Adrenal gland (tissue), 12 donors: ENCODE measurements around the gene GCAT. TPM values are rescaled to one million over a fixed set of nuclear protein-coding genes. Genes with fewer than 3 reads are reported as not detected.

Experiments used
- DNase-seq, 7 donors: peaks; one replicate each; pipeline ENCODE4 v3.0.0-alpha.2; 2019 to 2020
- H3K27ac ChIP-seq, 5 donors: fragments of 200-600 bp; sonication (generic) in 4 of 5; 1 replicate in 3 of 5; 2 replicates in 2 of 5; pipeline versions ENCODE4 v1.5.1 to v1.8.0; 2016 to 2020; ENCODE audit warnings: mild to moderate bottlenecking in 1 of 5
- H3K27me3 ChIP-seq: fragments of 200-600 bp; 2 replicates; pipeline ENCODE4 v1.8.0; 2021
- H3K36me3 ChIP-seq, 2 donors: fragments of 200-600 bp; replicated peaks in 1 of 2; 1 replicate in 1 of 2; 2 replicates in 1 of 2; pipeline versions ENCODE4 v1.5.1 to v1.8.0; 2018 to 2022
- H3K4me1 ChIP-seq, 2 donors: fragments of 200-600 bp; replicated peaks in 1 of 2; 1 replicate in 1 of 2; 2 replicates in 1 of 2; pipeline versions ENCODE4 v1.5.1 to v1.8.0; 2018 to 2021
- H3K4me3 ChIP-seq, 4 donors: fragments of 200-600 bp; sonication (generic) in 3 of 4; one replicate each; pipeline ENCODE4 v1.5.1; 2016 to 2018
- H3K9me3 ChIP-seq, 3 donors: fragments of 200-600 bp; sonication (generic) in 1 of 3; replicated peaks in 1 of 3; 1 replicate in 2 of 3; 2 replicates in 1 of 3; pipeline versions ENCODE4 v1.5.1 to v1.8.0; 2016 to 2021
- POLR2A ChIP-seq, 2 donors: fragments of 450-650 bp; IDR thresholded peaks; one replicate each; pipeline ENCODE4 v1.6.1; 2017; ENCODE audit warnings: antibody characterized with exemption in 2 of 2, mild to moderate bottlenecking in 2 of 2, moderate library complexity in 1 of 2
- WGBS, 4 donors: extraction: QIAGEN DNeasy Blood & Tissue Kit in 2 of 4; methylation state at CpG; one replicate each; pipeline versions ENCODE4 v1.1.5 to v1.1.7; 2013 to 2017; 5-methylcytosine and 5-hydroxymethylcytosine counted together
- intact Hi-C, 2 donors: fragments of 100-400 bp; cut with DNase I; formaldehyde crosslinking; loops; one replicate each; pipeline versions ENCODE4 v1.14.1 to v1.15.0; 2022 to 2023
- polyA plus RNA-seq, 3 donors: library from polyadenylated mRNA; stranded (reverse); fragments of 200-250 nt in 2 of 3; fragments of 350-450 nt in 1 of 3; fragmentation: Illumina TruSeq in 1 of 3; extraction: RNeasy Lipid Tissue Mini Kit (QIAGEN cat#74804) in 1 of 3; gene quantifications; one replicate each; pipeline ENCODE4 v1.2.3, GENCODE V29; 2013 to 2014
- total RNA-seq, 9 donors: library from RNA; depleted of rRNA in 4 of 9; stranded (reverse); fragments of >200 nt in 4 of 9; fragments of 120-200 nt in 1 of 9; fragmentation: NEBNext Ultra II Directional in 1 of 9; extraction: Animal tissue kit (Norgen Biotek cat#: 25700) in 1 of 9; gene quantifications; one replicate each; pipeline versions ENCODE4 v1.1.0 to v1.2.4, GENCODE V29; 2013 to 2023
- TF ChIP-seq, protein P1 (sequence below), 6 experiments: fragments of 450-650 bp in 4 of 6; fragments of 200-600 bp in 2 of 6; sonication (generic) in 1 of 6; IDR thresholded peaks; 1 replicate in 5 of 6; 2 replicates in 1 of 6; pipeline versions ENCODE4 v1.5.1 to v1.8.0; 2016 to 2021; ENCODE audit warnings: antibody characterized with exemption in 6 of 6, mild to moderate bottlenecking in 2 of 6, moderate library complexity in 1 of 6
- donor health status: healthy with polysubstance abuse.
- donor health status: Bipolar disorder and iron deficiency.
- donor health status: DM: yes; HTN: yes; CAD: no.
- donor health status: DM: no; HTN: no; CAD: no.
- donor health status: DM: no; HTN: no; CAD: no.
- donor health status: DM: yes; HTN: yes; CAD: no.

The GCAT gene
- total and polyA plus RNA-seq, 12 donors: 18.2 to 87.9 (median 33.3) TPM

DNA sequence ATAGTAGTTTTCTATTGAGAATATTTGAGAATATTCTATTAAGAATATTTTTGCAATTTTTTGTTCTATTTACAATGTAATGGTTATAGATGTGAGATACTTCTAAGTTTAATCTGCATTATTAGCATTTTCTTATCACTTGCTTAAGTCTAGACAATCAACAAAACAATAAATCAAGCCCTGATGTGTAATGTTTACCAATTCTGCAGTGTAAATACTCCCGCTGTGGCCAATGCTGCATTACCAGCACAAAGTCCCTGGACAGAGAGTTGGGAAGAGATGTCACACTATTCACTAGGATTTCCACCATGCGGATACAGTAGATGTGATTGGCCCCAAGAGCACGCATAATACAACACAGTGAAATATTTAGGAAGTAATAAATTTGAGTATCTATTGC, 47.6 kb upstream of the GCAT start:
- peaks cover 0 to 72% of the 10 kb centered on the region in 2 donors for H3K36me3 ChIP-seq
- no peak for DNase-seq

GRCh38 chr22:37762389-37762836, 45.3 kb upstream of the GCAT start:
- no peak for TF ChIP-seq POLR2A (IDR thresholded peaks at IDR 0.05)
- TF ChIP-seq, protein P1, sequence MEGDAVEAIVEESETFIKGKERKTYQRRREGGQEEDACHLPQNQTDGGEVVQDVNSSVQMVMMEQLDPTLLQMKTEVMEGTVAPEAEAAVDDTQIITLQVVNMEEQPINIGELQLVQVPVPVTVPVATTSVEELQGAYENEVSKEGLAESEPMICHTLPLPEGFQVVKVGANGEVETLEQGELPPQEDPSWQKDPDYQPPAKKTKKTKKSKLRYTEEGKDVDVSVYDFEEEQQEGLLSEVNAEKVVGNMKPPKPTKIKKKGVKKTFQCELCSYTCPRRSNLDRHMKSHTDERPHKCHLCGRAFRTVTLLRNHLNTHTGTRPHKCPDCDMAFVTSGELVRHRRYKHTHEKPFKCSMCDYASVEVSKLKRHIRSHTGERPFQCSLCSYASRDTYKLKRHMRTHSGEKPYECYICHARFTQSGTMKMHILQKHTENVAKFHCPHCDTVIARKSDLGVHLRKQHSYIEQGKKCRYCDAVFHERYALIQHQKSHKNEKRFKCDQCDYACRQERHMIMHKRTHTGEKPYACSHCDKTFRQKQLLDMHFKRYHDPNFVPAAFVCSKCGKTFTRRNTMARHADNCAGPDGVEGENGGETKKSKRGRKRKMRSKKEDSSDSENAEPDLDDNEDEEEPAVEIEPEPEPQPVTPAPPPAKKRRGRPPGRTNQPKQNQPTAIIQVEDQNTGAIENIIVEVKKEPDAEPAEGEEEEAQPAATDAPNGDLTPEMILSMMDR (IDR thresholded peaks at IDR 0.05): no peak
- DNase-seq: no peak
- Histone ChIP-seq H3K36me3 (peaks cover 0 to 62% of the 10 kb centered on the region in 2 donors), H3K4me3 (no peak overlapping the region), H3K27me3 (no peaks in the 10 kb centered on the region), H3K4me1 (peaks cover 6 to 20% of the 10 kb centered on the region in 2 donors), H3K9me3 (no peaks in the 10 kb centered on the region), H3K27ac (no peak overlapping the region)
- intact Hi-C loops: no loop called here
- 78 to 83% (median 81%) methylated on average over 10 of the region's 10 CpGs for WGBS, 4 donors

More for the DNA sequence above, 47.6 kb upstream of the GCAT start:
- intact Hi-C loops: no loop called here
- H3K27ac ChIP-seq: no peak overlapping the region
- no peaks in the 10 kb centered on the region for H3K27me3 ChIP-seq
- no peak overlapping the region for H3K4me3 ChIP-seq
- H3K4me1 ChIP-seq: peaks cover 6 to 19% of the 10 kb centered on the region in 2 donors
- 89 to 94% (median 91%) methylated on average over 3 of the region's 3 CpGs for WGBS, 4 donors
- no peaks in the 10 kb centered on the region for H3K9me3 ChIP-seq
- TF ChIP-seq, protein P1 (IDR thresholded peaks at IDR 0.05): no peak
- TF ChIP-seq POLR2A (IDR thresholded peaks at IDR 0.05): no peak

DNA sequence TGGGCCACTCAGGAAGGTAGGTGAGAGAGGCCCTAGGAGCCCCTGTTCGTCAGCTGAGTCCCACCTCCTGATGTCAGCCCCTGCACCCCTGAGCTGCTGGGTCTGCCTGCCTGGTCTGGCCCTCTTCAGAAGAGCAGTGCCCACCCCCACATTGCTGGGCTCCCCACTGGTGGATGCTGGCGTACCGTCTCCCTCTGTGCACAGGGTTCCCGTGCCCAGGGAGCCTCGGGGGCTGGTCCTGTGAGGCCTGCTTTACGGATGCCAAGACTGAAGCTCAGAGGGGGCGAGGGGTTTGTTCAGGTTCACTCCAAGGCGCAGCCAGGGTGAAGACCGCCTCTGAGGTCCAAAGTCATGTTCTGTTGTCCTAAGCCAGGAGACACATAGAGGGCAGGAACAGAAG, 44.7 kb upstream of the GCAT start:
- no peaks in the 10 kb centered on the region for H3K27me3 ChIP-seq
- TF ChIP-seq, protein P1 (IDR thresholded peaks at IDR 0.05): no peak
- no peak for TF ChIP-seq POLR2A (IDR thresholded peaks at IDR 0.05)
- no peaks in the 10 kb centered on the region for H3K9me3 ChIP-seq
- intact Hi-C loops: no loop called here
- WGBS, 4 donors: 94 to 100% (median 96%) methylated on average over 6 to 9 of the region's 9 CpGs
- peaks cover 6 to 20% of the 10 kb centered on the region in 2 donors for H3K4me1 ChIP-seq
- H3K27ac ChIP-seq: no peak overlapping the region
- H3K4me3 ChIP-seq: no peak overlapping the region
- H3K36me3 ChIP-seq: peaks cover 0 to 62% of the 10 kb centered on the region in 2 donors
- DNase-seq: no peak

- no peaks in the 10 kb centered on the region for H3K9me3 ChIP-seq
- peaks cover 0 to 62% of the 10 kb centered on the region in 2 donors for H3K36me3 ChIP-seq
- H3K27ac ChIP-seq: no peak overlapping the region
- DNase-seq: no peak
- intact Hi-C loops: no loop called here
- TF ChIP-seq, protein P1 (IDR thresholded peaks at IDR 0.05): no peak
- TF ChIP-seq POLR2A (IDR thresholded peaks at IDR 0.05): no peak
- H3K4me1 ChIP-seq: peaks cover 6 to 15% of the 10 kb centered on the region in 2 donors
- H3K27me3 ChIP-seq: no peaks in the 10 kb centered on the region
- 90 to 96% (median 94%) methylated on average over 16 of the region's 16 CpGs for WGBS, 4 donors
- no peak overlapping the region for H3K4me3 ChIP-seq
Measured at GRCh38 chr22:37763652-37764051, 44.1 kb upstream of the GCAT start.
